KOPT-K1 (cell line): Measurements from ENCODE around the gene IL9R.
A peak's percentile ranks its signal among the peaks of the same experiment; 100 is the strongest.
"Not testable (repeated sequence)": the region's sequence is repeated elsewhere in the genome, so short reads cannot be mapped to it uniquely, and the experiment has no call there.

ENCODE experiments used
- H3K27ac ChIP-seq: fragments of 200-600 bp; sonication (generic); 2 replicates; pipeline ENCODE4 v1.5.1; 2016; ENCODE audit warnings: antibody characterized with exemption, mild to moderate bottlenecking, low read depth, low read length; ENCODE audit not compliant: poor library complexity, severe bottlenecking
- H3K36me3 ChIP-seq: fragments of 200-600 bp; sonication (generic); 2 replicates; pipeline ENCODE4 v1.5.1; 2017; ENCODE audit warnings: antibody characterized with exemption, mild to moderate bottlenecking, low read length, moderate library complexity; ENCODE audit not compliant: insufficient read depth
- H3K9me3 ChIP-seq: fragments of 200-600 bp; sonication (generic); 2 replicates; pipeline ENCODE4 v1.5.1; 2017; ENCODE audit warnings: antibody characterized with exemption, low read length, mild to moderate bottlenecking; ENCODE audit not compliant: insufficient read depth, poor library complexity, severe bottlenecking

IL9R gene

GRCh38 chrX:155983326-155983725 lies 14.2 kb upstream of the IL9R start:
- Histone ChIP-seq H3K27ac (no peak overlapping the region), H3K9me3 (peaks cover 11% of the 10 kb centered on the region), H3K36me3 (no peaks in the 10 kb centered on the region)

DNA sequence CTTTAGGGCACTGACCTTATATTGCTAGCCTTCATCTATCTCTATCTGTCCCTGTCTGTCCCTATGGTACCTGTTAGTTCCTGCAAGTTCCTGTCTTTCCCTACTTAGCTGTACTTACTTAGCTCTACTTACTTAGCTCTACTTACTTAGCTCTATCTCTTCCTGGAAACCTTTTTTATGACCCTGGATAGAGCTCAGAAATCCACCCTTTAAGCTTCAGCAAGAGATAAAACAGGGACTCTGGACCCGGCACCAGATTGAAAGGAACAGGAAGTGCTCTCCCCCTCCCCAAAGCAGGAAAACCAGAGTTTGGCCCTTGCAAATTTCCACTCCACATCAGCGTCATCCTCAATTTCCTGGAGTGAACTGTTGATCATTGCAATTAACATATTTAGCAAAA lies 12.3 kb upstream of the IL9R start:
- Histone ChIP-seq H3K36me3 (no peaks in the 10 kb centered on the region), H3K27ac (no peak overlapping the region)

GRCh38 chrX:155986995-155987394 lies 10.5 kb upstream of the IL9R start:
- H3K9me3 ChIP-seq = peaks cover 11% of the 10 kb centered on the region
- not testable (repeated sequence) for H3K27ac ChIP-seq, H3K36me3 ChIP-seq

More for the DNA sequence above, 12.3 kb upstream of the IL9R start:
- H3K9me3 ChIP-seq = peaks cover 11% of the 10 kb centered on the region

- Histone ChIP-seq H3K9me3 (peaks cover 3% of the 10 kb centered on the region), H3K27ac (no peak overlapping the region), H3K36me3 (no peaks in the 10 kb centered on the region)
Observed at GRCh38 chrX:155988859-155989258, 8.6 kb upstream of the IL9R start.

DNA sequence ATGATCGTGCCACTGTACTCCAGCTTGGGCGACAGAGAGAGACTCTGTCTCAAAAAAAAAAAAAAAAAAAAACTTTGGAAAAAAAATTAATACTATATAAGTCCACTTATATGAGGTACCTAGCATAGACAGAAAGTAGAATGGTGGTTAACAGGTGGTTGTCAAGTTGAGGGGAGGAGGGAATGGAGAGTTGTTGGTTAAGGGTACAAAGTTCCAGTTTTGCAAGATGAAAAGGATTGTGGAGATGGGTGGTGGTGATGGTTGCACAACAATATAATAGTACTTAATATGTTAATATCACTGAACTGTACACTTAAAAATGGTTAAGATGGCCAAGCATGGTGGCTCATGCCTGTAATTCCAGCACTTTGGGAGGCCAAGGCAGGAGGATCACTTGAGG lies 4.1 kb upstream of the IL9R start:
- H3K9me3 ChIP-seq = no peaks in the 10 kb centered on the region
- H3K36me3 ChIP-seq = no peaks in the 10 kb centered on the region
- H3K27ac ChIP-seq = no peak overlapping the region

DNA sequence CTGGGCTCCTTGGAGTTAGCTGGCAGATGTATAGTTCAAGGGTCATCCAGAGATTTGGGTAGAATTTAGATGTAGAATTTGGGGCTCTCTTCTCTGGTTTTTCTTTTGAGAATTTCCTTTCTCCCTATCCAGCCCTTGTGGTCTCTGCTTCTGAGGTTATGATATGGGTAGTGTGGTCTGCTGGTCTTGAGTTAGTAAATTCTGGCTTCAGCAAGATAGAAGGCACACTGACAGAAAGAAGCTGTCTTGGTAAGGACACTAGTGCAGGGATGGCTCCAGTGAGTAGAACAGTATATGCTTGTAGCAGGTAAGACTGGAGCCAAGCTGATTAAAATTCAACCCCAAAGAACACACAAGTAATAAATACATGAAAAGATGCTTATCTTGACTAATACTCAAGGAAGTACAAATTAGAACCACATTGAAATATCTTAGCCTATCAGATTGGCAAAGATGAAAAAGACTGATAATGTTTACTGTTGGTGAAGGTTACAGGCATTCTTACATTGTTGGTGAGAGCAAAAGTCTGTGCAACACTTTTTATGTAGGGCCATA lies 2.1 kb upstream of the IL9R start:
- H3K36me3 ChIP-seq = no peaks in the 10 kb centered on the region
- H3K27ac ChIP-seq = peak overlapping the region; percentile 84
- H3K9me3 ChIP-seq = no peaks in the 10 kb centered on the region

GRCh38 chrX:155998116-155998515 lies 620 bp downstream of the IL9R start:
- no peaks in the 10 kb centered on the region for H3K9me3 ChIP-seq
- H3K27ac ChIP-seq = peak overlapping the region; percentile 84
- no peaks in the 10 kb centered on the region for H3K36me3 ChIP-seq

DNA sequence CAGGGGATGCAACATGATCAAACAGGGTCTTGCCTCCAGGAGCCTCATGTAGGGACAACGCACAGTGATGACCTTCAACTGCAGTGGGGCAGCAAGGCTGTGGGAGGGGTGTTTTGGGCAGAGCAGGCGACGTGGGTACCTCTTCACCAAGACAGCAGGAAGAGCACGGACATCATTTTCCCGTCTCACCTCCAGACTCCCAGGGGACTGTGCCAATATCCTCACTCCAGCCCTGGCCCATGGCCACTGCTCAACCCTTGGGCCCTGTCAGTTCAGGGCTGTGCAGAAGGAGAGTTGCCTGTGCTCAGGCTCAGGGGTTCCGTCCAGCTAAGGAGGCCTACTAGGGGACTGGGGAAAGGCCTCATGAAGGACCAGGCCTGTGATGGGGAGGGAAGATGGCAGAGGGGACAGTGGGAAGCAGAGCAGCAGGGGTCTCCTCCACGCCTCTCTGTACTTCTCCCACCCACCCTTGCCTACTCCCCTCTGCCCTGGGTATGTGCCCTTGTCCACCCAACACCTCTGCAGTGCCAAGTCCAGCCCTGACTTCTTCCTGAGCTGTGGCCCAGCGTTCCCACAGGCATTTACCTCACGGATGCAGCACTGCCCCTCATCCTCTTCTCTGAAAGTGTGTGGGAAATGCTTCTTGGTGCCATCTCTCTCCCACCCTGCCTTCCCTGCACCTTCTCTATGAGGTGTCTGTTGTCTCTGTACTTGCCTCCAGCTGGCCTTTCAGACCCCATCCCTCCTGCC lies 1.4 kb downstream of the IL9R start:
- H3K9me3 ChIP-seq = no peaks in the 10 kb centered on the region
- H3K36me3 ChIP-seq = no peaks in the 10 kb centered on the region
- peak overlapping the region; percentile 84 for H3K27ac ChIP-seq

DNA sequence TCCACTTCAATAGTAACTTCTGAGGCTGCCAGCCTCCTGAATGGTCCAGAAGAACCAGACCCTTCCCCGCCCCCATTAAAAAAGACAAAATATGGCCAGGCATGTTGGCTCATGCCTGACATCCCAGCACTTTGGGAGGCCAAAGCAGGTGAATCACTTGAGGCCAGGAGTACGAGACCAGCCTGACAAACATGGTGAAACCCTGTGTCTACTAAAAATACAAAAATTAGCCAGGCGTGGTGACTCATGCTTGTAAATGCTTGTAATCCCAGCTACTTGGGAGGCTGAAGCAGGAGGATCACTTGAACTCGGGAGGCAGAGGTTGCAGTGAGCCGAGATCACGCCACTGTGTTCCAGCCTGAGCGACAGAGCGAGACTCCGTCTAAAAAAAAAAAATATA lies 2.3 kb downstream of the IL9R start:
- peak overlapping the region; percentile 84 for H3K27ac ChIP-seq
- H3K9me3 ChIP-seq, H3K36me3 ChIP-seq: not testable (repeated sequence)

- Histone ChIP-seq H3K27ac (peak overlapping the region; percentile 70), H3K9me3 (no peaks in the 10 kb centered on the region), H3K36me3 (peaks cover 11% of the 10 kb centered on the region; the same call in 1 of the 2 replicates)
Observed at GRCh38 chrX:156000361-156000926, 2.9 kb downstream of the IL9R start.

DNA sequence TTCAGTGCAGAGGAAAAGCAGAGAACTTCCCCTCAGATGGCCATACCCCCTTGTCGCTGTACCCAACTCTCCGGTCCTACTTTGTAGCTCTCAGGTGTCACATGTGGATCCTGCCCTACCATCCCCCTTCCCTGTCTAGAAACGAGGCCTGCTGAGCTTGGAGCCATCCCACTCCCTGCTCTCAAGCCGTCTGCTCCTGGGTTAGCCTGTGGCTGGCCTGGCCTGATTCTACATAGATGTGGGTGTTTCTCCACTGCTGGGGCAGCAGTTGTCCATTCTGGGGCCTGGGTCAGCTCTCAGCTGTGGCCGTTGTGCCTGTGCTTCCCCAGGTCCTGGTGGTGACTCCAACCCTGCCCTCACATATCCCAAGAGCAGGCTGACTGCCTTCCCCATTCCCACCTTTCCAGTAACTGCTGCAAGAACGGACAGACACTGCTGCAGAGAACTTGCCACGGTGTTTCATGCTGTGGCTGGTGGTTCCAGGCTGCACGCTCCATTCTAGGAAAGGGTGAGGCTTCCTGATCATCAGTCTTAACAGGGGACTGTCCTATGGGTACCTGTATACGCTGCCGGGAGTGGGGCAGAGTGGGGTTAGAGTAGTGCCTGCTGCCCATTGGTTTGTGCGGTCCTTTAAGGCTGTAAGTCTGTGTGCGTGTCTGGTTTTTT lies 3.6 kb downstream of the IL9R start:
- Histone ChIP-seq H3K36me3 (peaks cover 11% of the 10 kb centered on the region; the same call in 1 of the 2 replicates), H3K9me3 (no peaks in the 10 kb centered on the region), H3K27ac (peak overlapping the region; percentile 70)

DNA sequence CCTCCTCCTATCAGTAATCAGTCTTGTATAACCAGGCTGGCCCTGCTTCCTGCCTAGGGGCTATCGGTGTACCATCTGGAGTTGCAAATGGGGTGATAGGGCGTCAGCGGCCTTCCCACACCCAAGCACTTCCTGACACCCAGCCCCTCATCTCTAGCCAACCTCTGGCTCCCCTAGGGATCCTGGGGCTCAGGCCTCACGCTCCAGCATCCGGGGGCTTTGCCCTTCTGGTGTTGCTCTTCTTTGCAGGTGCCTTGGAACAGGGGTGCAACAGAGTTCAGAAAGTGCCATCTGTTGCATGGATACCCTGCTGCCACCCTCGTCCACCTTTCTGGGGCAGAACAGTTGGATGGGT lies 4.1 kb downstream of the IL9R start:
- Histone ChIP-seq H3K36me3 (peaks cover 11% of the 10 kb centered on the region; the same call in 1 of the 2 replicates), H3K9me3 (no peaks in the 10 kb centered on the region), H3K27ac (peak overlapping the region; percentile 70)

DNA sequence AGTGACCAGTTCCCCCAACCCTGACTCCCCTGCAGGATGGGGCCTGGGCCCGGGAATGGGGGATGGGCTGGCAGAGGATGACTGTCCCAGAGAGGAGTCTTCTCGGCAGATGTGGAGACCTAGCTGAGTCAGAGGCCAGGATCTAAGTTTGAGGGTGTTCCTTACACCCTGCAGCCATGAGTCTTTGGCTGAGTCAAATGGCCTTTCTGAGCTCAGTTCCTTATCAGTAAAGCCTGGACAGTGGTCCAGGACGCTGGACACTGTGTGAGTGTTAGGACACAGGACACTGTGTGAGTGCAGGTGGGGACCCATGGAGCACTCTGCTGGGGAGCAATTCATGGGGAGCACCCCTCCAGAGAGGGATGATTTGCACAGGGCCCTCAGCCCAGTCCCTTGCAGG lies 5.0 kb downstream of the IL9R start:
- no peaks in the 10 kb centered on the region for H3K9me3 ChIP-seq
- peak overlapping the region; percentile 70 for H3K27ac ChIP-seq
- H3K36me3 ChIP-seq = peaks cover 11% of the 10 kb centered on the region; the same call in 1 of the 2 replicates

GRCh38 chrX:156003486-156004185 lies 6.1 kb downstream of the IL9R start:
- Histone ChIP-seq H3K27ac (no peak overlapping the region), H3K36me3 (peaks cover 11% of the 10 kb centered on the region; the same call in 1 of the 2 replicates), H3K9me3 (no peaks in the 10 kb centered on the region)

GRCh38 chrX:156004256-156004655 lies 6.8 kb downstream of the IL9R start:
- Histone ChIP-seq H3K9me3 (no peaks in the 10 kb centered on the region), H3K36me3 (peaks cover 11% of the 10 kb centered on the region; the same call in 1 of the 2 replicates), H3K27ac (no peak overlapping the region)
